H9 (cell line): ENCODE measurements around the gene TCERG1L. TPM values are rescaled to one million over a fixed set of nuclear protein-coding genes. Genes with fewer than 3 reads are reported as not detected.
A peak's percentile ranks its signal among the peaks of the same experiment; 100 is the strongest.

Experiments used
- DNase-seq: peaks from one replicate; pipeline ENCODE4 v3.0.0-alpha.2; 2017
- H2AFZ ChIP-seq: one replicate; pipeline ENCODE4 v1.6.1; 2013; ENCODE audit warnings: mild to moderate bottlenecking, low read length, control low read depth, moderate library complexity
- H2AK5ac ChIP-seq: 2 replicates; pipeline ENCODE4 v1.6.1; 2013; ENCODE audit warnings: low read length, control low read depth, mixed read lengths; ENCODE audit not compliant: insufficient read length
- H2BK120ac ChIP-seq: one replicate; pipeline ENCODE4 v1.6.1; 2013; ENCODE audit warnings: low read depth, mild to moderate bottlenecking, low read length, control low read depth, inconsistent platforms; ENCODE audit not compliant: poor library complexity, severe bottlenecking
- H2BK12ac ChIP-seq: 2 replicates; pipeline ENCODE4 v1.6.1; 2013; ENCODE audit warnings: low read length, control low read depth, mixed read lengths, low read depth; ENCODE audit not compliant: insufficient read length
- H2BK15ac ChIP-seq: 2 replicates; pipeline ENCODE4 v1.6.1; 2013; ENCODE audit warnings: low read depth, low read length, control low read depth
- H2BK20ac ChIP-seq: one replicate; pipeline ENCODE4 v1.6.1; 2013; ENCODE audit warnings: low read depth, mild to moderate bottlenecking, low read length, control low read depth, inconsistent platforms; ENCODE audit not compliant: poor library complexity, severe bottlenecking
- H2BK5ac ChIP-seq: 2 replicates; pipeline ENCODE4 v1.6.1; 2013; ENCODE audit warnings: low read length, control low read depth, mixed read lengths; ENCODE audit not compliant: insufficient read length
- H3K14ac ChIP-seq: 2 replicates; pipeline ENCODE4 v1.6.1; 2013; ENCODE audit warnings: low read length, control low read depth; ENCODE audit not compliant: insufficient read depth
- H3K18ac ChIP-seq: 2 replicates; pipeline ENCODE4 v1.6.1; 2013; ENCODE audit warnings: low read depth, mild to moderate bottlenecking, mixed read lengths, low read length, control low read depth; ENCODE audit not compliant: insufficient read length
- H3K23ac ChIP-seq: 2 replicates; pipeline ENCODE4 v1.6.1; 2013; ENCODE audit warnings: low read length, control low read depth, mixed read lengths, low read depth; ENCODE audit not compliant: insufficient read length
- H3K23me2 ChIP-seq: 2 replicates; pipeline ENCODE4 v1.6.1; 2013; ENCODE audit warnings: low read depth, mild to moderate bottlenecking, mixed read lengths, low read length, control low read depth; ENCODE audit not compliant: insufficient read length, poor library complexity, severe bottlenecking
- H3K27ac ChIP-seq: 2 replicates; pipeline ENCODE4 v1.5.1; 2013; ENCODE audit warnings: low read length, control low read depth, mixed read lengths, low read depth; ENCODE audit not compliant: insufficient read length
- H3K27me3 ChIP-seq: 2 replicates; pipeline ENCODE4 v1.6.1; 2013; ENCODE audit warnings: low read length, control low read depth, inconsistent platforms; ENCODE audit not compliant: insufficient read depth
- H3K4ac ChIP-seq: 2 replicates; pipeline ENCODE4 v1.6.1; 2013; ENCODE audit warnings: low read depth, mild to moderate bottlenecking, control low read depth, inconsistent platforms, low read length, moderate library complexity
- H3K4me1 ChIP-seq: 2 replicates; pipeline ENCODE4 v1.6.1; 2013; ENCODE audit warnings: low read length, control low read depth, inconsistent platforms; ENCODE audit not compliant: insufficient read depth
- H3K4me2 ChIP-seq: 2 replicates; pipeline ENCODE4 v1.6.1; 2013; ENCODE audit warnings: low read length, control low read depth, mixed read lengths; ENCODE audit not compliant: insufficient read length, insufficient read depth
- H3K56ac ChIP-seq: 2 replicates; pipeline ENCODE4 v1.6.1; 2013; ENCODE audit warnings: low read depth, mild to moderate bottlenecking, mixed read lengths, low read length, control low read depth; ENCODE audit not compliant: insufficient read length
- H3K79me1 ChIP-seq: 2 replicates; pipeline ENCODE4 v1.6.1; 2013; ENCODE audit warnings: low read depth, mild to moderate bottlenecking, moderate library complexity, low read length, control low read depth, inconsistent platforms; ENCODE audit not compliant: insufficient read depth, poor library complexity, severe bottlenecking
- H3K79me2 ChIP-seq: 2 replicates; pipeline ENCODE4 v1.6.1; 2013; ENCODE audit warnings: low read length, control low read depth, inconsistent platforms; ENCODE audit not compliant: insufficient read depth
- H3K9ac ChIP-seq: 2 replicates; pipeline ENCODE4 v1.6.1; 2013; ENCODE audit warnings: low read length, control low read depth, mixed read lengths; ENCODE audit not compliant: insufficient read length; ENCODE audit errors: extremely low read depth
- H3K9me3 ChIP-seq: one replicate; pipeline ENCODE4 v1.6.1; 2013; ENCODE audit warnings: low read depth, low read length, inconsistent platforms; ENCODE audit not compliant: control insufficient read depth
- H3T11ph ChIP-seq: one replicate; pipeline ENCODE4 v1.6.1; 2013; ENCODE audit warnings: mild to moderate bottlenecking, low read length, control low read depth, inconsistent platforms
- H4K20me1 ChIP-seq: one replicate; pipeline ENCODE4 v1.6.1; 2013; ENCODE audit not compliant: control insufficient read depth, insufficient read length, insufficient read depth
- H4K5ac ChIP-seq: 2 replicates; pipeline ENCODE4 v1.6.1; 2013; ENCODE audit warnings: low read depth, mild to moderate bottlenecking, mixed read lengths, low read length, control low read depth; ENCODE audit not compliant: insufficient read length
- H4K8ac ChIP-seq: replicated peaks from 2 replicates; pipeline ENCODE4 v1.6.1; 2013; ENCODE audit warnings: low read length, control low read depth, mixed read lengths, low read depth; ENCODE audit not compliant: insufficient read length
- H4K91ac ChIP-seq: 2 replicates; pipeline ENCODE4 v1.6.1; 2013; ENCODE audit warnings: low read depth, mild to moderate bottlenecking, moderate library complexity, mixed read lengths, low read length, control low read depth; ENCODE audit not compliant: insufficient read length
- H3K27ac Mint-ChIP-seq, 3 experiments: 2 replicates in 2 of 3; 3 replicates in 1 of 3; pipeline ENCODE4 v1.8.0; 2020 to 2021; ENCODE audit warnings: mixed read lengths in 3 of 3, mild to moderate bottlenecking in 1 of 3, moderate library complexity in 1 of 3
- H3K27me3 Mint-ChIP-seq: 2 replicates; pipeline ENCODE4 v1.8.0; 2021; ENCODE audit warnings: low read depth, mild to moderate bottlenecking, moderate library complexity, mixed read lengths
- H3K36me3 Mint-ChIP-seq, 3 experiments: 2 replicates in 2 of 3; 3 replicates in 1 of 3; pipeline ENCODE4 v1.8.0; 2020 to 2021; ENCODE audit warnings: low read depth in 3 of 3, mixed read lengths in 3 of 3; ENCODE audit not compliant: insufficient read depth in 1 of 3
- H3K4me1 Mint-ChIP-seq, 2 experiments: 2 replicates each; pipeline ENCODE4 v1.8.0; 2020; ENCODE audit warnings: mixed read lengths in 2 of 2
- H3K4me3 Mint-ChIP-seq, 2 experiments: 2 replicates in 1 of 2; 3 replicates in 1 of 2; pipeline ENCODE4 v1.8.0; 2020 to 2021; ENCODE audit warnings: mild to moderate bottlenecking in 2 of 2, mixed read lengths in 2 of 2, moderate library complexity in 1 of 2
- H3K9me3 Mint-ChIP-seq, 2 experiments: 2 replicates in 1 of 2; 3 replicates in 1 of 2; pipeline ENCODE4 v1.8.0; 2020; ENCODE audit warnings: mild to moderate bottlenecking in 2 of 2, mixed read lengths in 2 of 2, moderate library complexity in 1 of 2
- WGBS: extraction: QIAGEN DNeasy Blood & Tissue Kit; methylation state at CpG from one replicate; pipeline ENCODE4 v1.1.7; 2013; ENCODE audit warnings: missing lambda C conversion rate, low lambda C conversion rate, mixed read lengths; ENCODE audit not compliant: insufficient read length; ENCODE audit errors: extremely low coverage; 5-methylcytosine and 5-hydroxymethylcytosine counted together
- total RNA-seq: library from RNA; stranded (reverse); gene quantifications from 2 replicates; pipeline ENCODE4 v1.2.1, GENCODE V29; 2021
- TF ChIP-seq, protein P1 (sequence below): fragments of 200-600 bp; sonication (generic); conservative IDR thresholded peaks from 3 replicates; pipeline ENCODE4 v1.8.0; 2021; ENCODE audit warnings: antibody characterized with exemption, mild to moderate bottlenecking

TCERG1L gene
- total RNA-seq, 1 experiment from 2014 or later, result 3.3 TPM

DNA sequence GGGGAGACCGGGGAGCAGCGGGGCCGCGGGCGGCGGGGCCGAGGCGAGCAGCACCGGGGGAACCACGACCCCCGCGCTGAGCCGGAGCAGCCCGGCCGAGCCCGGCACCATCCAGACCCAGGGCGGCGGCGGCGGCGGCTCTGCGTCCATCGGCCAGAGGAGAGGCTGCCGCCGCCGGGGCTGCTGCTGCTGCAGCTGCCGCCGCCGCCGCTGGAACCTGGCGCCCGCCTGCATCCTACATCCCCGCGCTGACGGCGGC, 190 bp downstream of the TCERG1L start:
- H2BK20ac ChIP-seq, result no peak overlapping the region
- no peaks in the 10 kb centered on the region for H3K27me3 ChIP-seq
- H3K9ac ChIP-seq, result no peak overlapping the region
- H3K23me2 ChIP-seq, result peaks cover 8% of the 10 kb centered on the region
- WGBS, result no CpG with 5 or more reads among the region's 36 CpGs
- Mint-ChIP-seq H3K9me3 (no peaks in the 10 kb centered on the region; a peak in 1 of 5 replicates), H3K36me3 (peaks cover 0 to 4% (median 0%) of the 10 kb centered on the region in 3 experiments; a peak in 3 of 7 replicates), H3K27ac (no peak overlapping the region), H3K4me1 (peaks cover 25% of the 10 kb centered on the region in 2 experiments), H3K4me3 (peak overlapping the region; percentile 66 to 84; a peak in 2 of 5 replicates), H3K27me3 (peaks cover 29% of the 10 kb centered on the region)
- no peaks in the 10 kb centered on the region for H3K79me2 ChIP-seq
- no peak overlapping the region for H3K14ac ChIP-seq
- no peak overlapping the region for H2AFZ ChIP-seq
- H4K8ac ChIP-seq, result no peak overlapping the region
- no peak overlapping the region for H3K4ac ChIP-seq
- H3K9me3 ChIP-seq, result no peaks in the 10 kb centered on the region
- no peak overlapping the region for H2BK15ac ChIP-seq
- H3K79me1 ChIP-seq, result no peaks in the 10 kb centered on the region
- DNase-seq, result no peak
- no peak overlapping the region for H3K27ac ChIP-seq
- TF ChIP-seq, protein P1, sequence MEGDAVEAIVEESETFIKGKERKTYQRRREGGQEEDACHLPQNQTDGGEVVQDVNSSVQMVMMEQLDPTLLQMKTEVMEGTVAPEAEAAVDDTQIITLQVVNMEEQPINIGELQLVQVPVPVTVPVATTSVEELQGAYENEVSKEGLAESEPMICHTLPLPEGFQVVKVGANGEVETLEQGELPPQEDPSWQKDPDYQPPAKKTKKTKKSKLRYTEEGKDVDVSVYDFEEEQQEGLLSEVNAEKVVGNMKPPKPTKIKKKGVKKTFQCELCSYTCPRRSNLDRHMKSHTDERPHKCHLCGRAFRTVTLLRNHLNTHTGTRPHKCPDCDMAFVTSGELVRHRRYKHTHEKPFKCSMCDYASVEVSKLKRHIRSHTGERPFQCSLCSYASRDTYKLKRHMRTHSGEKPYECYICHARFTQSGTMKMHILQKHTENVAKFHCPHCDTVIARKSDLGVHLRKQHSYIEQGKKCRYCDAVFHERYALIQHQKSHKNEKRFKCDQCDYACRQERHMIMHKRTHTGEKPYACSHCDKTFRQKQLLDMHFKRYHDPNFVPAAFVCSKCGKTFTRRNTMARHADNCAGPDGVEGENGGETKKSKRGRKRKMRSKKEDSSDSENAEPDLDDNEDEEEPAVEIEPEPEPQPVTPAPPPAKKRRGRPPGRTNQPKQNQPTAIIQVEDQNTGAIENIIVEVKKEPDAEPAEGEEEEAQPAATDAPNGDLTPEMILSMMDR, result no peak
- H2AK5ac ChIP-seq, result no peak overlapping the region
- H4K91ac ChIP-seq, result no peak overlapping the region
- H4K5ac ChIP-seq, result no peak overlapping the region
- H3K4me1 ChIP-seq, result peaks cover 2% of the 10 kb centered on the region; the same call in 1 of the 2 replicates
- H3K23ac ChIP-seq, result no peak overlapping the region
- H3K56ac ChIP-seq, result no peak overlapping the region
- no peak overlapping the region for H3K4me2 ChIP-seq
- H4K20me1 ChIP-seq, result no peaks in the 10 kb centered on the region
- no peak overlapping the region for H2BK120ac ChIP-seq
- no peak overlapping the region for H2BK5ac ChIP-seq
- H2BK12ac ChIP-seq, result no peak overlapping the region
- H3T11ph ChIP-seq, result no peak overlapping the region
- no peak overlapping the region for H3K18ac ChIP-seq
